Stimulated activated CD8-positive, alpha-beta memory T cell treated with anti-CD3 and anti-CD28 coated beads, Interleukin-12 subunit alpha, Interleukin-12 subunit beta, amount 100 ng/mL, for 4 hours (primary cell): ENCODE results near the gene HIGD2A.

Experiments
- DNase-seq: peaks from one replicate; pipeline ENCODE4 v3.0.0-alpha.2; 2020; ENCODE audit warnings: low read depth

Gene HIGD2A

DNA sequence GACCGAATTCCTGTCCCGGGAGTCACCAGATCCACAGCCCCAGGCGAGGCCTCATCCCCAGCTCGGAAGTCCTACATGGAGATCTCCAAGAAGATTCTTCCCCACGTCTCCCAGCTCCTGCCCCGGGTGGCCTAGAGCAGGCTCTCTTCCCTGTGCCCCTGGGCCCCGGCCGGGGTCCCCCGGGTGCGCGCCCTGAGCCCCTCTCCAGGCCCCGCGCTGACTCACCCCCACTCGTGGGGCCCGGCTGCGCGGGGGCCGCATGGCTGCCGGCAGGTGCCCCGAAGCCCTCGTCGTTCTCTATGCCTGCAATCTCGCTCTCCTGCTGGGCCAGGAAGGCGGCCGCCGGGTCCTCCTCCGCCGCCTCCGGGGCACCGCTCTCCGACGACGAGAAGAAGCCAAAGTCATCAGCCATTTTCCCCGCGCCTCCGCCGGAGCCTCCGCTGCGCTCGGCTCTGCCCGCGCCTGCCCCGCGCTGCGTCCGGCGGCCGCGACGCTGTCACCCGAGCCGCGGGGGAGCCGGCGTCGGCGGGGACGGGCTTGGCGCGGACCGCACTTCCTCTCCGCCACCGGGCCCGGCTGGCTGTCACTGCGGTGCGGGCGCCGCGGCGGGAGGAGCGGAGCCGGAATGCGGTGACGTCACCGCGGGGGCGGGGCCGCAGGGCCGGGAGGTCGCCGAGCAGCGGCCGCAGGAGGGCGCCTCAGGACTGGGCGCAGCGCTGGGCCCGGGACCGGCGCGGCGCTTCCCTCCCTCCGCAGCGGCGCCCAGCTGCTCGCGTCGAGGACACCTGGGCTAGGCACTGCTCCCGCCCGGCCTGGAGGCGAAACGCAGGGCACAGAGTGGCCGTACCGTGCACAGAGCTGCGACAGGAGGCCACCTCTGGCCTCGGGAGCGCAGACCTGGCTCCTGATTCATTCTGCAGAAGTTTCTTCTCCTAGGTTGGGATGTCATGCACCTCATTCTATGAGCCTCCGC, 27.7 kb downstream of the HIGD2A start, which contains the start of gene CLTB:
Gene CLTB, minus strand, starts transcription at position 588 of the 973 bp plus-strand sequence. Its CDS starts 176 bp downstream, at position 412.
- peak; percentile 90 for DNase-seq

DNA sequence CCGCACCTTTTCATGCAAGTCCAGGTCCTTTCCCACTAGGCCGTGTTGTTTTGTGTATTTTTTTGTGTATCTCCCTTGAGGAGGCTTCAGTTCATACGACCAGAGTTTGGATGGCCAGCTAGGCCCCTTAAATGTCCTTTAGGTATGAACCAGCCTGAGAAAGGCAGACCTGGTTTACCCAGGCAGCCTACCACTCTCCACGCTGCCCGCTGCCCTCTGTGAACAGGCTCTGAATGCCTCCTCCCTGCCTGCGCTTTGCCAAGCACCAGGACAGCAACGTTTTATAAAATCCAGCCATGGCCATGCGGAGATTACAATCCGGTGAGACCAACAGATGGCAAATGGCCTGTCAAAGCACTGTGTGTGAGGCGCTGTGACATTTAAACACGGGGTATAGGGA, 28.4 kb downstream of the HIGD2A start:
- no peak for DNase-seq

DNA sequence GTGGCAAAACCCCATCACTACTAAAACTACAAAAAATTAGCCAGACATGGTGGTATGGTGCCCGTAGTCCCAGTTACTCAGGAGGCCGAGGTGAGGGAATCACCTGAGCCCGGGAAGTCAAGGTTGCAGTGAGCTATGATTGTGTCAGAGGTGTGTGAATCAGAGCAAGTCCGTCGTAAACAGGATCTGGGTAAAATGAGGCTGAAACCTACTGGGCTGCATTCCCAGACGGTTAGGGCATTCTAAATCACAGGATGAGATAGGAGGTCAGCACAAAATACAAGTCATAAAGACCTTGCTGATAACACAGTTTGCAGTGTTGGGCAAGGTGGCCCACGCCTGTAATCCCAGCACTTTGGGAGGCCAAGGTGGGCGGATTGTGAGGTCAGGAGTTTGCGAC, 29.7 kb downstream of the HIGD2A start:
- no peak for DNase-seq

DNA sequence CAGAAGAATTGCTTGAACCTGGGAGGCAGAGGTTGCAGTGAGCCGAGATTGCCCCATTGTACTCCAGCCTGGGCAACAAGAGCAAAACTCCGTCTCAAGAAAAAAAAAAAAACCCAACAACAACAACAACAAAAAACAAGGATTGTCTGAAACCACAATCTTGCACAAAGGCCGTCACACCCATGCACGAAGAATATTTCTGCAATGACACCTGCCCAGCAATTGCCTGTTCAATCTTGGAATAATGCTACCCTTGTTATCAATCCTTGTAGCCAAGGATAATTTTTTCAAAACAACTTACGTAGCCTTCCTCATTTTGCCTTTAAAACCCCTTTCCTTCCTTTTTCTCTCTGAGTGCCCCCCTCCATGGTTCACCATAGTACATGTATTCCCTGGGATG, 31.5 kb downstream of the HIGD2A start:
- no peak for DNase-seq

DNA sequence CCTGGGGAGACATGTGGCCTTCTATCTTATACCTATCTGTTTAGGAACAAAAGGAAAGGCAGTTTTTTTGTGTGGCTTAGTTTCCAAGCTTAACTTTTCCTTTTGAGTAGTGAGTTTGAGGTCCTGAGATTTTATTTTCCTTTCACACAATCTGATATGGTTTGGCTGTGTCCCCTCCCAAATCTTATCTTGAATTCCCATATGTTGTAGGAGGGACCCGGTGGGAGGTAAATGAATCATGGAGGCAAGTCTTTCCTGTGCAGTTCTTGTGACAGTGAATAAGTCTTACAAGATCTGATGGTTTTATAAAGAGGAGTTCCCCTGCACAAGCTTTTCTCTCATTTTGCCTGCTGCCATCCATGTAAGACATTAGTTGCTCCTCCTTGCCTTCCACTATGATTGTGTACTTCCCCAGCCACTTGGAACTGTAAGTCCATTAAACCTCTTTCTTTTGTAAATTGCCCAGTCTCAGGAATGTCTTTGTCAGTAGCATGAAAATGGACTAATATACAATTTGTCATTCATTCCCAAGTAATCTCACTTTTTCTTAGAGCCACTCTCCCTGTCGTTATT, 32.5 kb downstream of the HIGD2A start:
- no peak for DNase-seq

DNA sequence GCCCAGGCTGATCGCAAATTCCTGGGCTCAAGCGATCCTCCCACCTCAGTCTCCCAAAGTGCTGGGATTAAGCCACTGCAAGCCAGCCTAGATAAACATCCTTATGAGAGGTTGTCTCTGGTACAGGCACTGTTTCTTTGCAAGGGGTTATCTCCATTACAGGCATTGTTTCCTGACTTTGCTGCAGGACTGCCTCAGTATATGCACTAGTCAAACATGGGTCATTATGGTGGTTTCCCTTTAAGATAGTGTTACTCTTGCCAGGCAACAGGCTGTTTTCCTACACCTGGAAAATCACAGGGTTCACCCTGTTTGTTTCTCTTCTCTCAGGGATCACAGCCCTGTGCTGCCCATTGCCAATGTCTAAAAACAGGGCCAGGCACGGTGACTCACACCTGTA, 35.6 kb downstream of the HIGD2A start:
- no peak for DNase-seq

DNA sequence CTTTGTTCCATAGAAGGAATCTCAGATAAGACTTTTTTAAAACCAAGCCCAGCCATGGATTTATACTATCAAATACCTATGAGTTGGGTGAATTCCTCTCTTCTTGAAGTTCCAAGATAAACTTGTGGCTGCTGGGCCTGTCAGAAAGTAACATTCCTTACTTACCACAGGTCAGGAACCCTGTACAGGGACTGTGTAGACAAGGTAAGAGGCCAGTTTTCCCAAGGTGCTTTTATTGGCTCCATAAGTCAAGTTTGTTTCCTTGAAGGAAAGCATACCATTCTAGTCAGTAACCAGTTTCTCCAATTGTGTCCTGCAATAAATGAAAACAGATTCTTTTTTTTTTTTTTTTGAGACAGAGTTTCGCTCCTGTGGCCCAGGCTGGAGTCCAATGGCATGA, 36.6 kb downstream of the HIGD2A start:
- no peak for DNase-seq

DNA sequence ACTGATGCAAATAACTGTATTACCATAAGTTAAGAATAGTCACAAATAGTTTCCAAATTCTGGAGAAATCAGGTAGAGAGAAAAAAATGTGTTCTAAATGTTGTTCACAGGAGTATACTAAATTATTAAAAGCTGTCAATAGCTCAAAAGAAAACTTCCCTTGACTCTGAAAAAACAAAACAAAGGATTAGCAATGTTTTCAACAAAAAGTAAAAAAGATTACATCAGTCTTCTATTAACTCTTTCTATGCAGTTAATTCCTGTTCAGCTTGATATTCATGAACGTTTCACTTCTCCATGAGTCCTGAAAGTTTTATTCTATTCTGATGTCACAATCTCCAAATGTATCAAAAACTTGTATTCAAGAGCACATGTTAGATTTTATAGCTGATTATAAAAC, 37.2 kb downstream of the HIGD2A start:
- DNase-seq = no peak

DNA sequence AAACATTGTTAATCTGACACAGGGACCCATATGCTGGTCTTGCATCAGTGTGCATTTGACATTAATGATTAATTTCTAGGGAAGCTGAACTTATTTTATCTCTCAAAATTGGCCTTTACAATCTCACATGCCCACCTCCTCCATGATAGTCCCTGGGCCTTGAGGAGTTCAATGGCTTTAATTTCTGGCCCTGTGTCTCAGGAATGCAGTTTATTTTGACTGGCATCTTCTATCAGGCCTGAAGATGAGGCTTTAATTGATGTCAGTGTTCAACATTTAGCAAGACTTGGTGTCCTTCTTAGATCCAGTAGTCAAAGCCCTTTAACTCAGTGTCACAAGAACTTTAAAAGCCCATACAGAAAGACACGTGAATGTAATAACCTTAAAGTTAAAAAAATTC, 38.3 kb downstream of the HIGD2A start:
- no peak for DNase-seq

DNA sequence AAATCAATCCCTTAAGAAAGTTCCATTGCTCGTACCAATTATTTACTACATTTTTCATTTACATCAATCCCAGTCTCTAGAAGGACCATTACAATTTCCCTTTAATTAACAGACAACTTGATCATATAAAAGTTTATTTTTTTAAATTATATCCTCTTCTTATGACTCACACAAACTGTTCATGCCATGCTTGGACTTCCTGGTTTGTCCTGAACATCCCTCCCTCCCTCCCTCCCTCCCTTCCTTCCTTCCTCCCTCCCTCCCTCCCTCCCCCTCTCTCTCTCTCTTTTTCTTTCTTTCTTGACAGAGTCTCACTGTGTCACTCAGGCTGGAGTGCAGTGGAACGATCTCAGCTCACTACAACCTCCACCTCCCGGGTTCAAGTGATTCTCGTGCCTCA, 39.4 kb downstream of the HIGD2A start:
- DNase-seq = no peak

DNA sequence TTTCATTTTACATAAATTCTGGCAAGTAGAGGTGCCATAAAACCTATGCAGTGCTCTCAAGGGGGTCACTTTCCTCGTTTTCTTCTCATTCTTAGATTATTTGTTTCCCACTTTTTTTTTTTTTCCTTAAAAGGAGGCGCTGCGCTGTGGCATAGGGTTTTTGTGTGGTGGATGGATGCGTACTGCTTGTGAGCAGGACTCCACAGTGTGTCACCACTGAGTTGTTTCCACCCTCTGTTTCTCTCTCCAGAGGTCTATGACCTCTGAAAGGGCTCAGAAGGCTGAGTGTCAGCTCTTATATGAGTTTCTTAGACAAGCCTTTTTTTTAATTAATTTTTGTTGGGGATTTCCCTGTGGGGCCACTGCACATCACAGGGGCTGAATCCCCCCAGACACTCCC, 41.4 kb downstream of the HIGD2A start:
- DNase-seq = no peak

DNA sequence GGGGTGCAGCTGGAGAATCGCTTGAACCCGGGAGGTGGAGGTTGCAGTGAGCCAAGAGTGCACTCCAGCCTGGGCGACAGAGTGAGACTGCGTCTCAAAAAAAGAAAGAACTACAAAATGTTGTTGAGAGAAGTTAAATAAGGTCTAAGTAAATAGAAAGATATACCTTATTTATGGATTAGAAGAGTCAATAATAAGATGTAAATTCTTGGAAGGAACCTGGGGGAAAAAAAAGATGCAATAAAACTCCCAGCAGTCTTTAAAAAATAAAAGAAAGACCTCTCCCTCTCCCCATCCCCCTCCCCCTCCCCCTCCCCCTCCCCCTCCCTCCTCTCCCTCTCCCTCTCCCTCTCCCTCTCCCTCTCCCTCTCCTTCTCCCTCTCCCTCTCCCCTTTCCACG, 44.2 kb downstream of the HIGD2A start:
- DNase-seq = no peak

DNA sequence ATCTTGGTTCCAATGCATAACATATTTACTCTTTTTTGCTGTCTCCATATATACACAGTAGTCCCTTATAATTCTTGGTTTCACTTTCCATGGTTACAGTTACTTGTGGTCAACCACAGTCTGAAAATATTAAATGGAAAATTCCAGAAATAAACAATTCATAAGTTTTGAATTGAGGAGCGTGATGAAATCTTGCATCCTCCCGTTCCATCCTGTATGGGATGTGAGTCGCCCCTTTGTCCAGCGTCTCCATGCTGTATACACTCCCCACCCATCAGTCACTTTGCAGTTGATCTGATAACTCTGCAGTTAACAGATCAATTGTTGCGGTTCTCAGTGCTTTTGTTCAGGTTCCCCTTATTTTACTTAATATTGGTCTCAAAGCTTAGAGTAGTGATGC, 48.1 kb downstream of the HIGD2A start:
- DNase-seq = no peak

DNA sequence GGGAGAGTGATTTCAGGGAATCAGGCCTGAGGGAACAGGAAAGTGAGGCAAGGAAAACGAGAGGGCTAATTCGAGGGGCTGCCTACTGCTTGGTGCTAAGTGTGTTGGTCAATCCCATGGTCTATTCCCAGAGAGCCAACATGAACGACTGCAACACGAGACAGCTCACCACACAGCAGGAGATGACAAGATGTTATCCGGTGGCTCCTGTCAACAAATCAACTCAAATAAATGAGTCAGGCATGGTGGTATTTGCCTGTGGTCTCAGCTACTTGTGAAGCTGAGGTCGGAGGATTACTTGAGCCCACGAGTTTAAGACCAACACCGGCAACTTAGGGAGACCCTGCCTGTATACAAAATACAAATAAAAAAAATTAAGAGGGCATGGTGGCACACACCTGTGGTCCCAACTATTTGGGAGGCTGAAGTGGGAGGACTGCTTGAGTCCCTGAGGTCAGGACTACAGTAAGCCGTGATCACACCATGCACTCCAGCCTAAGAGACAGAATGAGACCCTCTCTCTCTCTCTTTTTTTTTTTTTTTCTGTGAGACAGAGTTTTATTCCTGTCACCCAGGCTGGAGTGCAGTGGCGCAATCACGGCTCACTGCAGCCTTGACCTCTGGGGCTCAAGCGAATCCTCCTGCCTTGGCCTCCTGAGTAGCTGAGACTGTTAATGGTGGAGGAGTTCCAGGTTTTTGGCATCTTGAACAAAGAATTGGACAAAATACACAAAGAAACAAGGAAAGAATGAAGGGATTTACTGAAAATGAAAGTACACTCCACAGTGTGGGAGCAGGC, 50.6 kb downstream of the HIGD2A start:
- no peak for DNase-seq
